ENCODE data around the gene ATP5F1C. TPM values are rescaled to one million over a fixed set of nuclear protein-coding genes. Genes with fewer than 3 reads are reported as not detected.
A peak's percentile ranks its signal among the peaks of the same experiment; 100 is the strongest.

ATP5F1C gene
- total RNA-seq, 1 experiment from 2014 or later = 280 TPM

DNA sequence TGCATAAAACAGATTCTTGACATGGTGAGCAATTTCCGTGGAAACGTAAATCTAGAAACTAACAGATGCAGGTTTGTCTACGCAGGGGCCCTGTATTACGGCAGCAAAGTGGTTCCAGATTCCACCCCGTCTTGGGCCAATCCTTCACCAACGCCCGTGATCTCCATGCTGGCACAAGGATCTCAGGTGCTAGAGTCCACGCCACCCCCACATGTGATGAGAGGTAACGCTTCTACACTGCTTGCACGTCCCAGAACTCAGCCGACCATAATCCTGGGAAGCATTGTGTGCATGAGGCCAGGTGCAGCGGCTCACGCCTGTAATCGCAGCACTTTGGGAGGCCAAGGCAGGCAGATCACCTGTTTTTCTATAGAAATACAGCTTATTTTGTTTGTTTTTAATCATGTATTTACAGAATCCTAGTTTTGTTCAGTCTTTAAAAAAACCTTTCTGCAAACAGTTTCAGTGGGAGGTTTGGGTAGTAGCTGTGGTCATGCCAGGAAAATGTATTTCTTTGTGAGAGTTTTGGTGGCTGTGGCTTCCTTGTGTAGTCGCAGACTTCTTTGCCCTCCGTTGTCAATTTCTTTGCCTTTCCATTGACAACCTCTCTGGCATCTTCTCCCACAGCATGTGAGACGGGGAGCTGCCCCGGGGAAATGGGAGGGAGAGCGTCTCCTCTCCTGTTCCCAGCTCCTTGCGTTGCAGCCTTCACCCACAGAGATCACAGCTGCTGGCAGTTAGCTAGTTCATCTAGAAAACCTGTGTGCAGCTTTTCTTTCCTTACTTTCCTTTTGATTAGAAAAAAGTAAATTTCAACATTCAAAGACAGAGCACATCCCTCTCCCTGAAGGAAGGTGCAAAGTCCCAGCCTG lies 49.2 kb upstream of the ATP5F1C start:
- no peak for TF ChIP-seq CTCF (conservative IDR thresholded peaks at IDR 0.05)
- H3K79me2 ChIP-seq (ENCODE audit: insufficient read depth, low read length) = no peaks in the 10 kb centered on the region
- H3K4ac ChIP-seq (ENCODE audit: low read depth, low read length) = no peak overlapping the region
- no peaks in the 10 kb centered on the region for H3K27me3 ChIP-seq (ENCODE audit: insufficient read depth, low read length)
- H3K9me3 ChIP-seq (ENCODE audit: control insufficient read depth, low read depth, low read length) = no peaks in the 10 kb centered on the region
- no peak overlapping the region for H4K91ac ChIP-seq (ENCODE audit: insufficient read length, low read depth, low read length)
- H3K18ac ChIP-seq (ENCODE audit: insufficient read length, low read depth, low read length) = no peak overlapping the region
- no peak overlapping the region for H2AK5ac ChIP-seq (ENCODE audit: insufficient read length, low read length)
- H4K20me1 ChIP-seq (ENCODE audit: control insufficient read depth, insufficient read depth, insufficient read length) = no peaks in the 10 kb centered on the region
- no peak overlapping the region for H2BK120ac ChIP-seq (ENCODE audit: low read depth, low read length, poor library complexity, severe bottlenecking)
- DNase-seq = no peak
- H3T11ph ChIP-seq (ENCODE audit: low read length) = no peak overlapping the region
- no peak overlapping the region for H2BK5ac ChIP-seq (ENCODE audit: insufficient read length, low read length)
- H3K27ac ChIP-seq (ENCODE audit: insufficient read length, low read depth, low read length) = no peak overlapping the region
- no peaks in the 10 kb centered on the region; a peak in 1 of 5 replicates for H3K9me3 Mint-ChIP-seq
- H3K14ac ChIP-seq (ENCODE audit: insufficient read depth, low read length) = no peak overlapping the region
- H3K56ac ChIP-seq (ENCODE audit: insufficient read length, low read depth, low read length) = no peak overlapping the region
- no peaks in the 10 kb centered on the region for H3K23me2 ChIP-seq (ENCODE audit: insufficient read length, low read depth, low read length, poor library complexity, severe bottlenecking)
- H3K4me2 ChIP-seq (ENCODE audit: insufficient read depth, insufficient read length, low read length) = no peak overlapping the region
- H3K23ac ChIP-seq (ENCODE audit: insufficient read length, low read depth, low read length) = no peak overlapping the region
- H2AFZ ChIP-seq (ENCODE audit: low read length) = no peak overlapping the region
- H3K9ac ChIP-seq (ENCODE audit: extremely low read depth, insufficient read length, low read length) = no peak overlapping the region
- peaks cover 2% of the 10 kb centered on the region; the same call in 1 of the 2 replicates for H3K27me3 Mint-ChIP-seq (ENCODE audit: low read depth)
- H2BK12ac ChIP-seq (ENCODE audit: insufficient read length, low read depth, low read length) = no peak overlapping the region
- no peak overlapping the region for H2BK15ac ChIP-seq (ENCODE audit: low read depth, low read length)
- no peaks in the 10 kb centered on the region for H3K79me1 ChIP-seq (ENCODE audit: insufficient read depth, low read depth, low read length, poor library complexity, severe bottlenecking)
- H3K4me1 Mint-ChIP-seq = no peaks in the 10 kb centered on the region
- H2BK20ac ChIP-seq (ENCODE audit: low read depth, low read length, poor library complexity, severe bottlenecking) = no peak overlapping the region
- peak overlapping the region in 1 of 3 experiments; percentile 10; a peak in 2 of 7 replicates for H3K27ac Mint-ChIP-seq
- no peaks in the 10 kb centered on the region for H3K36me3 Mint-ChIP-seq (ENCODE audit: insufficient read depth in 1 of 3, low read depth in 3 of 3)
- H3K4me1 ChIP-seq (ENCODE audit: insufficient read depth, low read length) = no peaks in the 10 kb centered on the region
- no peak overlapping the region for H4K5ac ChIP-seq (ENCODE audit: insufficient read length, low read depth, low read length)
- no CpG with 5 or more reads among the region's 20 CpGs for WGBS (ENCODE audit: extremely low coverage, insufficient read length, low lambda C conversion rate)
- no peak overlapping the region for H3K4me3 Mint-ChIP-seq
- H4K8ac ChIP-seq (replicated peaks; ENCODE audit: insufficient read length, low read depth, low read length) = no peak overlapping the region

All from H9 (cell line).